ENCODE results near the gene FXYD2.

The FXYD2 gene

DNA sequence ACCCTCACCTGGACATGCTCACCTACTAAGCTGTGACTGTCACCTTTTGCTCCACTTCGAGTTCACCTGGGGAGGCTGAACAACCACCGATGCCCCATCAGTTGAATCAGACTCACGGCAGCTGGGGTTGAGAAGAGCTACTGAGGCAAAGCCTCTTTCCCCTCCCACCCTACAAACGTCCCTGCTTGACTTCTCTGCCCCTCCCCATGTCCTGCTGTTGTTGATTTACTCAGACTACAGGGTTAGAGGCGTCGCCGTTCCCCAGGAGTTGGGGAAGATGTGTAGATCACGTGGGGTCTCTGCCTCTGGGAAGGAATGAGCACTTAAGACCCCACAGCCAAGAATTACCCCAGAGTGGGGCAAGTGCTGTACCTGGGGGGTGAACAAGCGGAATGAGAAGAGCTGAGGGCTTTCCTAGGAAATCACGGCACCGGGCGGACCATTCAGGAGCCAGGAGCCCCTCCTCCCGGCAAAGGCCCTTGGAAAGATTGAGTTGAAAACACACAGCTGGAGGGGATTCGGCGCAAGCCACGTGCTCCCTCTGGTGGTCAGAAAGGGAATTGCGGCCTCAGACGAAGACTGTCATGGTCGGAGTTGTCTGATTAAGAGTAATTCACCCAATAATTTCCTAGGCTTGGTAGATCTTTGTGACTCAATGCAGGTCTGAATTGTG, 7.0 kb downstream of the FXYD2 start:
- Histone ChIP-seq H3K4me3 (ENCODE audit: low read length in 2 of 2) (no peak overlapping the region), H4K8ac (ENCODE audit: low read depth, low read length) (no peak overlapping the region), H3K4me1 (ENCODE audit: control insufficient read depth in 2 of 2, insufficient read depth in 1 of 2, low read depth in 1 of 2, low read length in 2 of 2) (peaks cover 20 to 29% of the 10 kb centered on the region in 2 donors), H3K23ac (ENCODE audit: low read depth, low read length, poor library complexity) (peak overlapping the region; percentile 49), H2BK5ac (ENCODE audit: low read length) (peak overlapping the region; percentile 85), H3K18ac (ENCODE audit: low read length) (peak overlapping the region; percentile 50), H3K27ac (replicated peaks; ENCODE audit: low read length) (no peak overlapping the region), H3K14ac (ENCODE audit: low read length) (no peak overlapping the region), H3K9ac (ENCODE audit: low read depth, low read length, poor library complexity) (no peak overlapping the region), H3K79me1 (ENCODE audit: low read depth, low read length) (no peaks in the 10 kb centered on the region), H2BK15ac (ENCODE audit: low read length) (peak overlapping the region; percentile 77), H3K36me3 (replicated peaks in 1 of 2; ENCODE audit: control insufficient read depth in 2 of 2, insufficient read depth in 2 of 2, low read length in 2 of 2) (no peaks in the 10 kb centered on the region), H2BK120ac (ENCODE audit: low read depth, low read length) (no peak overlapping the region), H3K4me2 (ENCODE audit: insufficient read depth, low read length, poor library complexity, severe bottlenecking) (peak overlapping the region; percentile 49), H3K27me3 (ENCODE audit: control insufficient read depth in 3 of 3, insufficient read depth in 3 of 3, low read depth in 1 of 3, low read length in 3 of 3) (peaks cover 0 to 19% (median 0%) of the 10 kb centered on the region in 3 experiments), H3K9me3 (replicated peaks in 1 of 2; ENCODE audit: control insufficient read depth in 2 of 2, insufficient read depth in 1 of 2, low read depth in 1 of 2, low read length in 2 of 2) (no peaks in the 10 kb centered on the region), H4K91ac (ENCODE audit: low read depth, low read length, poor library complexity) (no peak overlapping the region), H2BK12ac (ENCODE audit: low read length) (peak overlapping the region; percentile 75), H3K4ac (ENCODE audit: low read length) (no peak overlapping the region), H2AK5ac (ENCODE audit: low read depth, low read length) (peak overlapping the region; percentile 98), H2AFZ (ENCODE audit: low read length) (peak overlapping the region; percentile 77)
- DNase-seq (ENCODE audit: low spot score): peak; percentile 84
- WGBS, 2 donors (ENCODE audit: extremely low coverage in 2 of 2, insufficient read length in 2 of 2, insufficient replicate concordance in 1 of 2): no CpG with 5 or more reads among the region's 19 CpGs

DNA sequence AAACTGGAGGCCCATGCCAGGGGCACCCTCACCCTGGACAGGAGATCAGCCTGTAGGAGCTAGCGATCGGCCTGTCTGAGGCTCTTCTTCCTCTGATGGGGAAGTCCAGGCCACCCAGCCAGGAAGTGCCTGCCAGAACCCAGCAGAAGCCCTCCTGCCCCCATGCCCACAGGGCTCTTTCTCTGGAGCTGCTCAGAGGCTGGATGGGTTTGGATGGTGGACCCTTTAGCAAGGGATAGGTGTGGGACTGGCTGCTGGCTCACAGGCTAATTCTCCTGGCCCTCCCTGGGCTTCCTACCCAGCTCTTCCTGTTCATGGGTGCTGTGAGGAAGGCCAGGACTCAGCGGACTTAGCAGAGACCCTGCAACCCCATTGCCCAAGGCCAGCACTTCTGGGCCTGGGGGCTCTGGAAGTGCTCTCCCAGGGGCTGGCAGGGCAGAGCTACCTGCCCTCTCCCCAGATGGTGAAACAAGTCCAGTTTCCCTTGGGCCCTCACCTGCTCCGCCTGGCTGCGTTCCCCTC, 7.6 kb downstream of the FXYD2 start:
- Histone ChIP-seq H4K8ac (ENCODE audit: low read depth, low read length) (no peak overlapping the region), H3K4me2 (ENCODE audit: insufficient read depth, low read length, poor library complexity, severe bottlenecking) (no peak overlapping the region), H3K9me3 (replicated peaks in 1 of 2; ENCODE audit: control insufficient read depth in 2 of 2, insufficient read depth in 1 of 2, low read depth in 1 of 2, low read length in 2 of 2) (no peaks in the 10 kb centered on the region), H3K4ac (ENCODE audit: low read length) (no peak overlapping the region), H3K4me3 (ENCODE audit: low read length in 2 of 2) (no peak overlapping the region), H3K27ac (replicated peaks; ENCODE audit: low read length) (no peak overlapping the region), H4K91ac (ENCODE audit: low read depth, low read length, poor library complexity) (no peak overlapping the region), H2BK15ac (ENCODE audit: low read length) (peak overlapping the region; percentile 77), H2BK5ac (ENCODE audit: low read length) (peak overlapping the region; percentile 85), H3K14ac (ENCODE audit: low read length) (no peak overlapping the region), H3K4me1 (ENCODE audit: control insufficient read depth in 2 of 2, insufficient read depth in 1 of 2, low read depth in 1 of 2, low read length in 2 of 2) (peaks cover 20 to 29% of the 10 kb centered on the region in 2 donors), H2AK5ac (ENCODE audit: low read depth, low read length) (peak overlapping the region; percentile 98), H3K36me3 (replicated peaks in 1 of 2; ENCODE audit: control insufficient read depth in 2 of 2, insufficient read depth in 2 of 2, low read length in 2 of 2) (no peaks in the 10 kb centered on the region), H2BK120ac (ENCODE audit: low read depth, low read length) (peak overlapping the region; percentile 27), H3K27me3 (ENCODE audit: control insufficient read depth in 3 of 3, insufficient read depth in 3 of 3, low read depth in 1 of 3, low read length in 3 of 3) (peaks cover 0 to 19% (median 0%) of the 10 kb centered on the region in 3 experiments), H3K79me1 (ENCODE audit: low read depth, low read length) (no peaks in the 10 kb centered on the region), H2BK12ac (ENCODE audit: low read length) (peak overlapping the region; percentile 75), H2AFZ (ENCODE audit: low read length) (peak overlapping the region; percentile 77), H3K23ac (ENCODE audit: low read depth, low read length, poor library complexity) (peak overlapping the region; percentile 49), H3K9ac (ENCODE audit: low read depth, low read length, poor library complexity) (no peak overlapping the region), H3K18ac (ENCODE audit: low read length) (peak overlapping the region; percentile 86)
- no peak for DNase-seq (ENCODE audit: low spot score)
- WGBS, 2 donors (ENCODE audit: extremely low coverage in 2 of 2, insufficient read length in 2 of 2, insufficient replicate concordance in 1 of 2): no CpG with 5 or more reads among the region's 5 CpGs

DNA sequence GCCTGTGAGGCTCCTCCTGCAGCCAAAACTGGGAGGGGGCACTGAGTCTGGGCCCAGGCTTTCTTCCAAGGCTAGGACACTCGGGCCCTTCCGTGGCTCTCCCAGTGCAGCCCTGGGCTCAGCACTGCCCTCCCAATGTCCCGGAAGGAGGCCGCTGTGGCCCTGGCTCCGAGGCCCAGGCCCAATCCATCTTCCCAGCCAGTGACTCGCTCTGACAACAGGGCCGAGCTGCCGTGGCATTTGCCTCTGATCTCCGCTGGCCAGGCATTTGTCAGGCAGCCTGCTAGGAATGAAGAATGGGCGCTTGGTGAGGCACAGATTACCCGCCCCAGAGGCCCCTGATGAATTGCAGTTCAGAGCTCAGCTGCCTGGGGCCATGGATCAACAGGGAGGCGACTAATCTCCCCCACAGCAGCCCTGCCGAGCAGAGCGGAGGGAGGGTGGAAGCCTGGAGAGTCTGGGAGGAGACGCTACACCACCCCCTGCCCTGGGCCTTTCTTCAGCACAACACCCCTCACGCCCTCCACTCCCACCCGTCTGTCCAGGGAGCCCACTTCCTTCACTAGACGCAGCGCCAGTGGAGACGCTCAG, 8.3 kb downstream of the FXYD2 start:
- no peak overlapping the region for H3K4ac ChIP-seq (ENCODE audit: low read length)
- peaks cover 0 to 19% (median 0%) of the 10 kb centered on the region in 3 experiments for H3K27me3 ChIP-seq (ENCODE audit: control insufficient read depth in 3 of 3, insufficient read depth in 3 of 3, low read depth in 1 of 3, low read length in 3 of 3)
- H3K4me2 ChIP-seq (ENCODE audit: insufficient read depth, low read length, poor library complexity, severe bottlenecking): no peak overlapping the region
- no peak overlapping the region for H4K8ac ChIP-seq (ENCODE audit: low read depth, low read length)
- H3K14ac ChIP-seq (ENCODE audit: low read length): no peak overlapping the region
- DNase-seq (ENCODE audit: low spot score): peak; percentile 62
- no peaks in the 10 kb centered on the region for H3K9me3 ChIP-seq (replicated peaks in 1 of 2; ENCODE audit: control insufficient read depth in 2 of 2, insufficient read depth in 1 of 2, low read depth in 1 of 2, low read length in 2 of 2)
- no peaks in the 10 kb centered on the region for H3K36me3 ChIP-seq (replicated peaks in 1 of 2; ENCODE audit: control insufficient read depth in 2 of 2, insufficient read depth in 2 of 2, low read length in 2 of 2)
- H2BK5ac ChIP-seq (ENCODE audit: low read length): peak overlapping the region; percentile 91
- no peak overlapping the region for H3K4me3 ChIP-seq (ENCODE audit: low read length in 2 of 2)
- H2AK5ac ChIP-seq (ENCODE audit: low read depth, low read length): peak overlapping the region; percentile 98
- H3K23ac ChIP-seq (ENCODE audit: low read depth, low read length, poor library complexity): peak overlapping the region; percentile 16
- peak overlapping the region; percentile 86 for H3K18ac ChIP-seq (ENCODE audit: low read length)
- H4K91ac ChIP-seq (ENCODE audit: low read depth, low read length, poor library complexity): no peak overlapping the region
- no peak overlapping the region for H2BK12ac ChIP-seq (ENCODE audit: low read length)
- WGBS, 2 donors (ENCODE audit: extremely low coverage in 2 of 2, insufficient read length in 2 of 2, insufficient replicate concordance in 1 of 2): no CpG with 5 or more reads among the region's 20 CpGs
- H2AFZ ChIP-seq (ENCODE audit: low read length): peak overlapping the region; percentile 79
- H3K9ac ChIP-seq (ENCODE audit: low read depth, low read length, poor library complexity): peak overlapping the region; percentile 24
- peak overlapping the region; percentile 18 for H3K27ac ChIP-seq (replicated peaks; ENCODE audit: low read length)
- H3K79me1 ChIP-seq (ENCODE audit: low read depth, low read length): no peaks in the 10 kb centered on the region
- H3K4me1 ChIP-seq (ENCODE audit: control insufficient read depth in 2 of 2, insufficient read depth in 1 of 2, low read depth in 1 of 2, low read length in 2 of 2): peaks cover 20 to 29% of the 10 kb centered on the region in 2 donors
- peak overlapping the region; percentile 77 for H2BK15ac ChIP-seq (ENCODE audit: low read length)
- peak overlapping the region; percentile 27 for H2BK120ac ChIP-seq (ENCODE audit: low read depth, low read length)

DNA sequence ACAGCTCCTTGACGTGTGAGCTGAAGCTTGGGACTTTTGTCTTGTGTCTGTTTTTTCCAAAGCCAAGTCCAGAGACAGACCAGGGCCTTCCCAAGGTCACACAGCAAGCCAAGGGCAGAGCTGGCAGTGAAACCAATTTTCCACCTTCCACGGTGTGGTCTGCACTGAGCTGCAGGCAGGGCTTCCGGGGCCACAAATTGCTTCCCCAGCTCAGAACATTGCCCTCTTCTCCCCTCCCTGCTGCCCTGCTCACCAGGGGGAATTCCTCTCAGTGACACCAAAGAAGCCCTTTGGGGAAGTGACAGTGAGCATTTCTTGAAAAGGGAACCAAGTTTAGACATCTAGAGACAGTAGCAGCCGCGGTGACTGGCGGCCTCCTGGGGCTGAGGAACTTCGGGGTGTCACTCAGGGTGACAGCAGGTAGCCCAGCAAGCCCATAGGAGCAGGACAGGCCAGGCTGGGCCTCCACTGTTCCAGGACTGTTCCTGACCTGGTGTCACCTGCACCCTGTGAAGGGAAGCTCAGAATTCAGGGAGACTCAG, 9.2 kb downstream of the FXYD2 start:
- Histone ChIP-seq H3K4me2 (ENCODE audit: insufficient read depth, low read length, poor library complexity, severe bottlenecking) (no peak overlapping the region), H3K4me3 (ENCODE audit: low read length in 2 of 2) (no peak overlapping the region), H2BK12ac (ENCODE audit: low read length) (no peak overlapping the region)

More for the DNA sequence above, 9.2 kb downstream of the FXYD2 start:
- H3K18ac ChIP-seq (ENCODE audit: low read length): no peak overlapping the region
- no peaks in the 10 kb centered on the region for H3K9me3 ChIP-seq (replicated peaks in 1 of 2; ENCODE audit: control insufficient read depth in 2 of 2, insufficient read depth in 1 of 2, low read depth in 1 of 2, low read length in 2 of 2)
- H2AFZ ChIP-seq (ENCODE audit: low read length): peak overlapping the region; percentile 70
- no peak overlapping the region for H2BK120ac ChIP-seq (ENCODE audit: low read depth, low read length)
- H3K4ac ChIP-seq (ENCODE audit: low read length): no peak overlapping the region
- DNase-seq (ENCODE audit: low spot score): no peak
- no peaks in the 10 kb centered on the region for H3K79me1 ChIP-seq (ENCODE audit: low read depth, low read length)
- H3K9ac ChIP-seq (ENCODE audit: low read depth, low read length, poor library complexity): no peak overlapping the region
- H4K8ac ChIP-seq (ENCODE audit: low read depth, low read length): no peak overlapping the region
- no peak overlapping the region for H4K91ac ChIP-seq (ENCODE audit: low read depth, low read length, poor library complexity)
- no peak overlapping the region for H3K23ac ChIP-seq (ENCODE audit: low read depth, low read length, poor library complexity)
- H2BK15ac ChIP-seq (ENCODE audit: low read length): peak overlapping the region; percentile 3
- H3K36me3 ChIP-seq (replicated peaks in 1 of 2; ENCODE audit: control insufficient read depth in 2 of 2, insufficient read depth in 2 of 2, low read length in 2 of 2): no peaks in the 10 kb centered on the region
- H3K27ac ChIP-seq (replicated peaks; ENCODE audit: low read length): no peak overlapping the region
- H3K14ac ChIP-seq (ENCODE audit: low read length): no peak overlapping the region
- no peak overlapping the region for H2AK5ac ChIP-seq (ENCODE audit: low read depth, low read length)
- peaks cover 0 to 19% (median 0%) of the 10 kb centered on the region in 3 experiments for H3K27me3 ChIP-seq (ENCODE audit: control insufficient read depth in 3 of 3, insufficient read depth in 3 of 3, low read depth in 1 of 3, low read length in 3 of 3)
- WGBS, 2 donors (ENCODE audit: extremely low coverage in 2 of 2, insufficient read length in 2 of 2, insufficient replicate concordance in 1 of 2): no CpG with 5 or more reads among the region's 7 CpGs
- peak overlapping the region; percentile 91 for H2BK5ac ChIP-seq (ENCODE audit: low read length)
- peaks cover 20 to 29% of the 10 kb centered on the region in 2 donors for H3K4me1 ChIP-seq (ENCODE audit: control insufficient read depth in 2 of 2, insufficient read depth in 1 of 2, low read depth in 1 of 2, low read length in 2 of 2)
